CD4-positive, alpha-beta T cell treated with Interleukin-4 for 4 hours (primary cell): Measurements from ENCODE around the gene BACE2.

Source experiments
- DNase-seq: peaks from one replicate; pipeline ENCODE4 v3.0.0-alpha.2; 2020

BACE2 gene

GRCh38 chr21:41326414-41327080 lies 158.6 kb downstream of the BACE2 start:
- DNase-seq, result no peak

DNA sequence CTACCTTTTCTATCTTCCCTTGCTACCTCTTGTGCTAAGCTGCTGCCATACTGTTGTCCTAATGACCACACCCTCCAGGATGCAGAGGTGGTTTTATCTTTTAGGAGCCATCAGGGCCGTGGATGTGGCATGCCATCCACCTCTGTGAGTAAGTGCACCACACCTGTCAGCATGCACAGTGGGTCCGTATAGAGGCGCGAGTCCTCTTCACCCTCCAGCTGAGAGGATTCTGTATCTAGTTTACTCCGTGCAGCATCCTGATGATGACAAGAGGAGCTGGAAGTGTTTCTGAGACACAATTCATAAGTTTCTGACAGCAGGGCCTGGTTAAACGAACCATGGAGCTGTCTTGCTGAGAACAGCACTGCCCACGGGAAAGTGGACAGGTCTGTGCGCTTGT lies 159.8 kb downstream of the BACE2 start:
- no peak for DNase-seq

- DNase-seq, result no peak
Observed at GRCh38 chr21:41328660-41329607, 161.0 kb downstream of the BACE2 start.
